ENCODE measurements around the gene SYTL3. TPM values are rescaled to one million over a fixed set of nuclear protein-coding genes. Genes with fewer than 3 reads are reported as not detected.

SYTL3 gene
- total and polyA plus RNA-seq, 9 of the 15 experiments (the other 6 are each of a cell fraction or from before 2014, with no cell fraction given) = 0.04 to 0.46 (median 0.17) TPM; not detected in 1

DNA sequence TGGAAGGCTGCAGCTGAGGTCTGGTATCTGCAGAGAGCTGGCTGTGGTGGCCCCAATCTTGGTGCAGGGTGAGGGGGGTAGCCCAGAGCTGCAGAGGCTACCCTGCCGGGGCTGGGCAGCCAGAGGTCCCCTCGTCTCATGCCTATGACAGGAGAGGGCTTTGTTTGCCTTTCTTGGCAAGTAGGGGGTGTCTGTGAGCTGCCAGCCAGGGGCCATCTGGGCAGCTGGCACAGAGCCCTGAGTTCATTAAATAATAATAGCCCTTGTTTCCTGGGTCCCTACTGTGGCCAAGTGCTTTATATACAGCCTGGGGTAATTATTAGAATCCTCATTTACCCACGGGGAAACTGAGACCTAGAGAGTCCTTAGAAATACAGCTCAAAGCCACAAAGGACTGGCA lies 102.8 kb downstream of the SYTL3 start:
- H3K9ac ChIP-seq (ENCODE audit: insufficient read depth in 1 of 2, low read depth in 2 of 2, low read length in 2 of 2) = no peak overlapping the region
- CTCF ChIA-PET (ENCODE audit: low intra/inter-chr PET ratio) = no interaction called here
- intact Hi-C loops (cut with micrococcal nuclease) = no loop called here
- 0 out of 2 replicates have a peak, but pooled peaks have one; percentile 16 for TF ChIP-seq NFIC (IDR thresholded peaks at IDR 0.05)
- TF ChIP-seq, protein P1, sequence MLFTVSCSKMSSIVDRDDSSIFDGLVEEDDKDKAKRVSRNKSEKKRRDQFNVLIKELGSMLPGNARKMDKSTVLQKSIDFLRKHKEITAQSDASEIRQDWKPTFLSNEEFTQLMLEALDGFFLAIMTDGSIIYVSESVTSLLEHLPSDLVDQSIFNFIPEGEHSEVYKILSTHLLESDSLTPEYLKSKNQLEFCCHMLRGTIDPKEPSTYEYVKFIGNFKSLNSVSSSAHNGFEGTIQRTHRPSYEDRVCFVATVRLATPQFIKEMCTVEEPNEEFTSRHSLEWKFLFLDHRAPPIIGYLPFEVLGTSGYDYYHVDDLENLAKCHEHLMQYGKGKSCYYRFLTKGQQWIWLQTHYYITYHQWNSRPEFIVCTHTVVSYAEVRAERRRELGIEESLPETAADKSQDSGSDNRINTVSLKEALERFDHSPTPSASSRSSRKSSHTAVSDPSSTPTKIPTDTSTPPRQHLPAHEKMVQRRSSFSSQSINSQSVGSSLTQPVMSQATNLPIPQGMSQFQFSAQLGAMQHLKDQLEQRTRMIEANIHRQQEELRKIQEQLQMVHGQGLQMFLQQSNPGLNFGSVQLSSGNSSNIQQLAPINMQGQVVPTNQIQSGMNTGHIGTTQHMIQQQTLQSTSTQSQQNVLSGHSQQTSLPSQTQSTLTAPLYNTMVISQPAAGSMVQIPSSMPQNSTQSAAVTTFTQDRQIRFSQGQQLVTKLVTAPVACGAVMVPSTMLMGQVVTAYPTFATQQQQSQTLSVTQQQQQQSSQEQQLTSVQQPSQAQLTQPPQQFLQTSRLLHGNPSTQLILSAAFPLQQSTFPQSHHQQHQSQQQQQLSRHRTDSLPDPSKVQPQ (CRISPR knock-in tag; IDR thresholded peaks at IDR 0.05; ENCODE audit: borderline replicate concordance) = no peak
- no TSS peak for BruUV-seq (replicated peaks)
- H3K9me3 ChIP-seq (replicated peaks; ENCODE audit: control insufficient read depth, insufficient read depth, low read depth, low read length) = no peaks in the 10 kb centered on the region
- ATAC-seq (no peak), DNase-seq (ENCODE audit: extremely low read depth in 1 of 4, low spot score in 3 of 4) (no peak), FAIRE-seq (no peak)
- in situ Hi-C loops (cut with MboI) = no loop called here
- no peak overlapping the region for H3K4me3 ChIP-seq
- no peaks in the 10 kb centered on the region for H3K36me3 ChIP-seq (ENCODE audit: control insufficient read depth, insufficient read depth, low read length)
- H3K27me3 ChIP-seq (ENCODE audit: control insufficient read depth in 2 of 2, insufficient read depth in 2 of 2, low read length in 2 of 2) = peaks cover 29 to 53% of the 10 kb centered on the region in 2 experiments
- H4K20me1 ChIP-seq (replicated peaks; ENCODE audit: control insufficient read depth, insufficient read depth, low read length) = peaks cover 11% of the 10 kb centered on the region; the same call in 1 of the 2 replicates
- H3K4me2 ChIP-seq (ENCODE audit: insufficient read depth, low read length) = no peak overlapping the region
- POLR2A ChIA-PET = interaction anchor here (1.0 kb wide), 1 partner anchor 43 kb away, joined by 3 read pairs; no protein-coding TSS in a partner anchor
- no peak overlapping the region for H3K27ac ChIP-seq (ENCODE audit: extremely low read depth, low read depth, low read length)
- no peaks in the 10 kb centered on the region for H3K9me1 ChIP-seq (ENCODE audit: control insufficient read depth, insufficient read depth, low read length)
- H3K79me2 ChIP-seq (ENCODE audit: control insufficient read depth, insufficient read depth, low read length) = no peaks in the 10 kb centered on the region
- peaks cover 0 to 8% of the 10 kb centered on the region in 2 experiments; a peak in 3 of 5 replicates for H3K4me1 ChIP-seq (replicated peaks in 1 of 2; ENCODE audit: control insufficient read depth in 2 of 2, insufficient read depth in 2 of 2, low read length in 2 of 2)
- WGBS (ENCODE audit: insufficient coverage, low coverage, missing lambda C conversion rate) = 2% methylated on average over 3 of the region's 3 CpGs
- H2AFZ ChIP-seq (ENCODE audit: low read depth, low read length) = no peak overlapping the region

DNA sequence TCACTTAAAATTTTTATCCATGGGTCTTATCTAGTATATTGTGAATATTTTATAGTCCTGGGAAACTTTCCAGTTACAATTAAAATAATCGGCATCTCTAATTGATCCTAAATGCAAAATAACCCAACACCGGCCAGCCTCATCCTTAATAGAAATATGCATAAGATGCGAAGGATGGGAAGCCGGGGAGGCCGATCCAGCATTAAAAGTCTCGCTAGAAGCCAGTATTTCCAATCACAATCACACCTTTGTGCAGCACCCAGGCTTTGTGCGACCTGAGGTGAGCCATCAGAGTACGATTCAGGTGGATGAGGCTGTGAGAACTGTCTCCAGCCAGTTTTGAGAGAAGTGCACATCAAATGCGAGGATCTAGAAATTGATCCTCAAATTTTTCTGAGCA lies 104.0 kb downstream of the SYTL3 start:
- CTCF ChIA-PET (ENCODE audit: low intra/inter-chr PET ratio) = no interaction called here
- intact Hi-C loops (cut with micrococcal nuclease) = no loop called here
- FAIRE-seq (no peak), ATAC-seq (no peak), DNase-seq (ENCODE audit: extremely low read depth in 1 of 4, low spot score in 3 of 4) (no peak)
- 25% methylated on average over 9 of the region's 9 CpGs for WGBS (ENCODE audit: insufficient coverage, low coverage, missing lambda C conversion rate)
- H3K27me3 ChIP-seq (ENCODE audit: control insufficient read depth in 2 of 2, insufficient read depth in 2 of 2, low read length in 2 of 2) = peaks cover 29 to 55% of the 10 kb centered on the region in 2 experiments
- H2AFZ ChIP-seq (ENCODE audit: low read depth, low read length) = no peak overlapping the region
- no TSS peak for BruUV-seq (replicated peaks)
- in situ Hi-C loops (cut with MboI) = no loop called here
- no peaks in the 10 kb centered on the region for H3K9me3 ChIP-seq (replicated peaks; ENCODE audit: control insufficient read depth, insufficient read depth, low read depth, low read length)
- TF ChIP-seq KDM5B (IDR thresholded peaks at IDR 0.05; ENCODE audit: insufficient replicate concordance, low read depth, low read length) = no peak
- peaks cover 15% of the 10 kb centered on the region for H4K20me1 ChIP-seq (replicated peaks; ENCODE audit: control insufficient read depth, insufficient read depth, low read length)
- POLR2A ChIA-PET = no interaction called here
- H3K9me1 ChIP-seq (ENCODE audit: control insufficient read depth, insufficient read depth, low read length) = no peaks in the 10 kb centered on the region
- H3K4me1 ChIP-seq (replicated peaks in 1 of 2; ENCODE audit: control insufficient read depth in 2 of 2, insufficient read depth in 2 of 2, low read length in 2 of 2) = peaks cover 4 to 18% of the 10 kb centered on the region in 2 experiments; a peak in 3 of 5 replicates
- H3K36me3 ChIP-seq (ENCODE audit: control insufficient read depth, insufficient read depth, low read length) = no peaks in the 10 kb centered on the region
- no peaks in the 10 kb centered on the region for H3K79me2 ChIP-seq (ENCODE audit: control insufficient read depth, insufficient read depth, low read length)
- no peak overlapping the region for H3K4me2 ChIP-seq (ENCODE audit: insufficient read depth, low read length)
- no peak overlapping the region for H3K4me3 ChIP-seq
- no peak overlapping the region for H3K9ac ChIP-seq (ENCODE audit: insufficient read depth in 1 of 2, low read depth in 2 of 2, low read length in 2 of 2)
- H3K27ac ChIP-seq (ENCODE audit: extremely low read depth, low read depth, low read length) = no peak overlapping the region

Data from K562 (cell line).